OCI-LY7 (cell line): ENCODE data around the gene RHOBTB3. TPM values are rescaled to one million over a fixed set of nuclear protein-coding genes. Genes with fewer than 3 reads are reported as not detected.

Source experiments
- BruUV-seq: library from RNA; stranded (reverse); fragments of 400-500 nt; replicated peaks from 2 replicates; lab custom pipeline; 2021; lab: Mats Ljungman, UMichigan
- CTCF ChIA-PET: fragments of 300-600 bp; sonication (Branson Sonifier 250); formaldehyde crosslinking; loops from one replicate; lab custom pipeline; 2022; ENCODE audit warnings: antibody characterized with exemption; ENCODE audit not compliant: unreplicated experiment; lab: Charles Lee
- POLR2A ChIA-PET: fragments of 300-600 bp; sonication (Branson Sonifier 250); formaldehyde crosslinking; loops from one replicate; lab custom pipeline; 2022; ENCODE audit warnings: antibody characterized with exemption; lab: Charles Lee
- DNase-seq: peaks from one replicate; pipeline ENCODE4 v3.0.0-alpha.2; 2015; ENCODE audit warnings: low spot score
- H2AFZ ChIP-seq: fragments of 200-600 bp; sonication (generic), shearing (Covaris generic); 2 replicates; pipeline ENCODE4 v1.6.1; 2014; ENCODE audit warnings: mild to moderate bottlenecking, antibody characterized with exemption, low read length, moderate library complexity
- H3K27ac ChIP-seq: fragments of 200-600 bp; sonication (generic); 2 replicates; pipeline ENCODE4 v1.5.1; 2014; ENCODE audit warnings: mixed run types, low read depth, mild to moderate bottlenecking, moderate library complexity, low read length, inconsistent platforms; ENCODE audit not compliant: poor library complexity, severe bottlenecking
- H3K36me3 ChIP-seq: fragments of 200-600 bp; sonication (generic); 2 replicates; pipeline ENCODE4 v1.6.1; 2014; ENCODE audit warnings: mild to moderate bottlenecking, antibody characterized with exemption, low read length, moderate library complexity, mixed read lengths; ENCODE audit not compliant: insufficient read depth
- H3K4me1 ChIP-seq: fragments of 200-600 bp; sonication (generic); 2 replicates; pipeline ENCODE4 v1.5.1; 2014; ENCODE audit warnings: mild to moderate bottlenecking, low read length; ENCODE audit not compliant: insufficient read depth, poor library complexity, severe bottlenecking
- H3K4me2 ChIP-seq: fragments of 200-600 bp; sonication (generic); 2 replicates; pipeline ENCODE4 v1.6.1; 2014; ENCODE audit warnings: mild to moderate bottlenecking, low read length
- H3K4me3 ChIP-seq: fragments of 200-600 bp; sonication (generic); 2 replicates; pipeline ENCODE4 v1.5.1; 2014; ENCODE audit warnings: mild to moderate bottlenecking, low read depth, low read length; ENCODE audit not compliant: poor library complexity, severe bottlenecking
- H3K79me2 ChIP-seq: fragments of 200-600 bp; sonication (generic); 2 replicates; pipeline ENCODE4 v1.6.1; 2016; ENCODE audit warnings: low read depth, mild to moderate bottlenecking, low read length, moderate library complexity, mixed read lengths; ENCODE audit not compliant: insufficient read depth
- H3K9me2 ChIP-seq: fragments of 200-600 bp; sonication (generic); 2 replicates; pipeline ENCODE4 v1.6.1; 2016; ENCODE audit warnings: mild to moderate bottlenecking, low read length, mixed read lengths; ENCODE audit not compliant: insufficient read depth
- H3K9me3 ChIP-seq: fragments of 200-600 bp; sonication (generic); 2 replicates; pipeline ENCODE4 v1.6.1; 2014; ENCODE audit warnings: mild to moderate bottlenecking, mixed run types, low read length, mixed read lengths
- H4K20me1 ChIP-seq: fragments of 200-600 bp; sonication (generic); 2 replicates; pipeline ENCODE4 v1.6.1; 2014; ENCODE audit warnings: mild to moderate bottlenecking, antibody characterized with exemption, low read length, moderate library complexity, mixed read lengths; ENCODE audit not compliant: insufficient read depth
- CTCF ChIP-seq: fragments of 200-600 bp; sonication (generic); conservative IDR thresholded peaks from 2 replicates; pipeline ENCODE4 v1.5.1; 2014; ENCODE audit warnings: mild to moderate bottlenecking, antibody characterized with exemption, low read length, moderate library complexity, mixed read lengths
- EZH2phosphoT487 ChIP-seq: fragments of 200-600 bp; sonication (generic); IDR thresholded peaks from 2 replicates; pipeline ENCODE4 v1.6.1; 2018; ENCODE audit warnings: low read depth, borderline replicate concordance, mild to moderate bottlenecking, mixed run types, antibody characterized with exemption, low read length, moderate library complexity, mixed read lengths
- intact Hi-C: fragments of 100-400 bp; cut with micrococcal nuclease; formaldehyde crosslinking; loops from one replicate; pipeline ENCODE4 v1.10.0; 2022; ENCODE audit not compliant: unreplicated experiment
- total RNA-seq, 2 experiments: library from RNA; depleted of rRNA in 1 of 2; stranded (reverse); fragments of >200 nt in 1 of 2; shearing (Covaris generic) in 1 of 2; gene quantifications; 2 replicates each; pipeline ENCODE4 v1.2.3, GENCODE V29; 2014 to 2022

RHOBTB3 gene
- total RNA-seq, 2 experiments from 2014 or later: 0.51 to 4.0 TPM

GRCh38 chr5:95731571-95732554 lies 727 bp downstream of the RHOBTB3 start:
- H2AFZ ChIP-seq: peak overlapping the region; percentile 77; the same call in 1 of the 2 replicates
- peaks cover 13% of the 10 kb centered on the region for H3K4me1 ChIP-seq
- ChIA-PET POLR2A (interaction anchor here (0.6 kb wide), 1 partner anchor 18 kb away, joined by 3 read pairs; no protein-coding TSS in a partner anchor), CTCF (no interaction called here)
- BruUV-seq: no TSS peak
- H3K27ac ChIP-seq: no peak overlapping the region
- H3K79me2 ChIP-seq: no peaks in the 10 kb centered on the region
- no peaks in the 10 kb centered on the region for H3K9me3 ChIP-seq
- peak overlapping the region; percentile 54 for H3K4me2 ChIP-seq
- H3K4me3 ChIP-seq: peak overlapping the region; percentile 69
- H3K36me3 ChIP-seq: no peaks in the 10 kb centered on the region
- H4K20me1 ChIP-seq: no peaks in the 10 kb centered on the region
- H3K9me2 ChIP-seq: no peaks in the 10 kb centered on the region
- intact Hi-C loops: no loop called here
- no peak for DNase-seq
- TF ChIP-seq EZH2phosphoT487: no peak
- TF ChIP-seq CTCF: no peak

GRCh38 chr5:95733107-95733665 lies 2.0 kb downstream of the RHOBTB3 start:
- no peak for DNase-seq
- CTCF ChIA-PET: no interaction called here
- Histone ChIP-seq H3K4me3 (no peak overlapping the region), H3K9me2 (no peaks in the 10 kb centered on the region), H3K36me3 (no peaks in the 10 kb centered on the region), H3K79me2 (no peaks in the 10 kb centered on the region), H2AFZ (no peak overlapping the region), H3K27ac (no peak overlapping the region), H3K9me3 (no peaks in the 10 kb centered on the region), H3K4me2 (no peak overlapping the region), H3K4me1 (peaks cover 1% of the 10 kb centered on the region), H4K20me1 (no peaks in the 10 kb centered on the region)
- POLR2A ChIA-PET: interaction anchor here (0.5 kb wide), 1 partner anchor 11 kb away, joined by 3 read pairs; no protein-coding TSS in a partner anchor
- BruUV-seq: no TSS peak
- intact Hi-C loops: no loop called here
- TF ChIP-seq CTCF: no peak
- no peak for TF ChIP-seq EZH2phosphoT487
